Endothelial cell of umbilical vein (primary cell): ENCODE results near the gene PTCSC3. TPM values are rescaled to one million over a fixed set of nuclear protein-coding genes. Genes with fewer than 3 reads are reported as not detected.
A peak's percentile ranks its signal among the peaks of the same experiment; 100 is the strongest.

ENCODE experiments used
- BruUV-seq: library from RNA; stranded (reverse); fragments of 400-500 nt; replicated peaks from 2 replicates; lab custom pipeline; 2021; lab: Mats Ljungman, UMichigan
- CTCF ChIA-PET: fragments of 300-600, 350-600 bp; sonication (Branson Sonifier 250); formaldehyde crosslinking; loops from one replicate; lab custom pipeline; 2021; ENCODE audit warnings: antibody characterized with exemption, inconsistent platforms; lab: Charles Lee
- POLR2A ChIA-PET: fragments of 300-600, 350-600 bp; sonication (Branson Sonifier 250); formaldehyde crosslinking; loops from one replicate; lab custom pipeline; 2021; ENCODE audit warnings: antibody characterized with exemption, inconsistent platforms; lab: Charles Lee
- DNase-seq: peaks from one replicate; pipeline ENCODE4 v3.0.0-alpha.2; 2011; ENCODE audit warnings: low read depth, low spot score
- FAIRE-seq: peaks from 2 replicates; lab custom pipeline; 2011; peaks lifted over from hg19 to GRCh38; lab: Jason Lieb, UNC
- H2AFZ ChIP-seq: 2 replicates; pipeline ENCODE4 v1.6.0; 2012; ENCODE audit warnings: low read depth, low read length, control low read depth, inconsistent platforms
- H3K27ac ChIP-seq: 2 replicates; pipeline ENCODE4 v1.5.1; 2011; ENCODE audit warnings: low read depth, mild to moderate bottlenecking, control low read depth, low read length, moderate library complexity; ENCODE audit not compliant: insufficient read depth
- H3K27me3 ChIP-seq, 2 experiments: 2 replicates each; pipeline versions ENCODE4 v1.6.0 to v1.6.1; 2011; ENCODE audit warnings: low read length in 2 of 2, mixed read lengths in 1 of 2; ENCODE audit not compliant: control insufficient read depth in 2 of 2, insufficient read depth in 2 of 2
- H3K36me3 ChIP-seq, 2 experiments: 2 replicates in 1 of 2; 3 replicates in 1 of 2; pipeline ENCODE4 v1.5.1; 2011; ENCODE audit warnings: low read length in 2 of 2, mild to moderate bottlenecking in 1 of 2, moderate library complexity in 1 of 2; ENCODE audit not compliant: control insufficient read depth in 2 of 2, insufficient read depth in 2 of 2; ENCODE audit errors: extremely low read depth in 1 of 2
- H3K4me1 ChIP-seq: 3 replicates; pipeline ENCODE4 v1.5.1; 2011; ENCODE audit warnings: mild to moderate bottlenecking, low read length; ENCODE audit not compliant: control insufficient read depth, insufficient read depth; ENCODE audit errors: extremely low read depth
- H3K4me2 ChIP-seq: 2 replicates; pipeline ENCODE4 v1.6.1; 2011; ENCODE audit warnings: low read length, control low read depth, mixed read lengths; ENCODE audit not compliant: insufficient read depth
- H3K4me3 ChIP-seq, 3 experiments: fragments of 200-600 bp in 1 of 3; sonication (generic), shearing (Covaris generic) in 1 of 3; replicated peaks in 1 of 3; 2 replicates each; pipeline ENCODE4 v1.5.1; 2011 to 2016; ENCODE audit warnings: control low read depth in 3 of 3, low read length in 3 of 3, mild to moderate bottlenecking in 2 of 3, inconsistent platforms in 1 of 3, low read depth in 1 of 3, moderate library complexity in 1 of 3; ENCODE audit not compliant: insufficient read depth in 1 of 3
- H3K79me2 ChIP-seq: 2 replicates; pipeline ENCODE4 v1.6.0; 2012; ENCODE audit warnings: low read length, inconsistent platforms; ENCODE audit not compliant: control insufficient read depth, insufficient read depth
- H3K9ac ChIP-seq: replicated peaks from 2 replicates; pipeline ENCODE3; 2011; ENCODE audit warnings: low read length, control low read depth; ENCODE audit not compliant: insufficient read depth; ENCODE audit errors: extremely low read depth
- H3K9me1 ChIP-seq: replicated peaks from 3 replicates; pipeline ENCODE4 v1.6.0; 2011; ENCODE audit warnings: mild to moderate bottlenecking, low read length; ENCODE audit not compliant: control insufficient read depth, insufficient read depth; ENCODE audit errors: extremely low read depth
- H3K9me3 ChIP-seq: replicated peaks from 2 replicates; pipeline ENCODE4 v1.5.1; 2012; ENCODE audit warnings: low read length, inconsistent platforms; ENCODE audit not compliant: control insufficient read depth, insufficient read depth
- H4K20me1 ChIP-seq: replicated peaks from 2 replicates; pipeline ENCODE3; 2011; ENCODE audit warnings: mild to moderate bottlenecking, low read length; ENCODE audit not compliant: control insufficient read depth, insufficient read depth; ENCODE audit errors: extremely low read depth
- EZH2 ChIP-seq: IDR thresholded peaks from 2 replicates; pipeline ENCODE4 v1.6.1; 2012; ENCODE audit warnings: borderline replicate concordance, low read depth, mild to moderate bottlenecking, moderate library complexity, low read length, inconsistent platforms; ENCODE audit not compliant: severe bottlenecking
- POLR2A ChIP-seq: IDR thresholded peaks from 2 replicates; pipeline ENCODE4 v1.6.1; 2012; ENCODE audit warnings: low read depth, mild to moderate bottlenecking, control low read depth, low read length
- dilution Hi-C: fragments of 300-500 bp; cut with MboI; formaldehyde crosslinking; loops from one replicate; pipeline ENCODE4 v1.15.0; 2019; ENCODE audit warnings: low sequenced_read_pairs; ENCODE audit not compliant: extremely low pct_ligation_motif_present
- intact Hi-C: fragments of 100-400 bp; cut with micrococcal nuclease; formaldehyde crosslinking; loops from one replicate; pipeline ENCODE4 v1.10.0; 2022
- polyA plus RNA-seq, 4 experiments: library from polyadenylated mRNA; depleted of rRNA in 3 of 4; stranded (reverse) in 3 of 4; unstranded in 1 of 4; fragments of >200 nt; gene quantifications; 2 replicates each; pipeline versions ENCODE4 v1.2.1 to v1.2.3, GENCODE V29; 2011 to 2012; ENCODE audit warnings: missing spikeins in 1 of 4
- total RNA-seq: library from RNA; stranded (reverse); gene quantifications from 2 replicates; pipeline ENCODE4 v1.2.3, GENCODE V29; 2021
- TF ChIP-seq, protein P1 (sequence below), 2 donors: IDR thresholded peaks; 1 replicate in 1 of 2; 2 replicates in 1 of 2; pipeline ENCODE4 v1.5.1; 2011; ENCODE audit warnings: low read length in 2 of 2, mild to moderate bottlenecking in 2 of 2, moderate library complexity in 2 of 2, control low read depth in 1 of 2, inconsistent platforms in 1 of 2, low read depth in 1 of 2; ENCODE audit not compliant: insufficient read depth in 1 of 2; ENCODE audit errors: extremely low read depth in 1 of 2

Gene PTCSC3
- total and polyA plus RNA-seq, 2 donors (not counting 3 experiments of a cell fraction or from before 2014, with no cell fraction given) = not detected

DNA sequence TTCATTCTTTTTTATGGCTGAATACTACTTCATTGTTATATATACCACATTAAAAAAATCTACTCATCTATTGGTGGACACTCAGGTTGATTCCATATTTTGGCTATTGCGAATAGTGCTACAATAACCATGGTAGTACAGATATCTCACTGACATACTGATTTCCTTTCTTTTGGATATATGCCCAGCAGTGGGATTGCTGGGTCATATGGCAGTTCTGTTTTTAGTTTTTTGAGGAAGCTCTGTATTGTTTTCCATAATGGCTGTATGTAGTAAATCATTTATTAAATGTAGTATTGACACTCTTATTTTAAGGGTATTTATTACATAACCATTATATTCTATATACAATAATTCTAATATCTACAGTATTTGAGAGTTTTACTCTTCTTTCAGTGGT is 43.7 kb downstream of the PTCSC3 start:
- H3K4me1 ChIP-seq = no peaks in the 10 kb centered on the region
- no peak for TF ChIP-seq EZH2
- DNase-seq (no peak), FAIRE-seq (no peak)
- POLR2A ChIA-PET = no interaction called here
- no peak overlapping the region for H3K9ac ChIP-seq
- H3K27ac ChIP-seq = no peak overlapping the region
- no peak overlapping the region for H2AFZ ChIP-seq
- H3K4me2 ChIP-seq = no peak overlapping the region
- no peak overlapping the region for H3K4me3 ChIP-seq
- CTCF ChIA-PET = no interaction called here
- no peaks in the 10 kb centered on the region for H3K79me2 ChIP-seq
- no peaks in the 10 kb centered on the region for H3K9me3 ChIP-seq
- no peaks in the 10 kb centered on the region for H3K36me3 ChIP-seq
- H3K27me3 ChIP-seq = no peaks in the 10 kb centered on the region
- no peaks in the 10 kb centered on the region for H4K20me1 ChIP-seq
- dilution Hi-C loops (no loop called here), intact Hi-C loops (no loop called here)
- no TSS peak for BruUV-seq
- H3K9me1 ChIP-seq = no peaks in the 10 kb centered on the region

GRCh38 chr14:36130186-36130585 is 46.3 kb downstream of the PTCSC3 start:
- Histone ChIP-seq H4K20me1 (no peaks in the 10 kb centered on the region), H2AFZ (no peak overlapping the region), H3K79me2 (no peaks in the 10 kb centered on the region), H3K27me3 (no peaks in the 10 kb centered on the region), H3K9me1 (no peaks in the 10 kb centered on the region), H3K4me1 (no peaks in the 10 kb centered on the region), H3K4me2 (no peak overlapping the region), H3K4me3 (no peak overlapping the region), H3K27ac (no peak overlapping the region), H3K9ac (no peak overlapping the region), H3K9me3 (no peaks in the 10 kb centered on the region), H3K36me3 (no peaks in the 10 kb centered on the region)
- TF ChIP-seq POLR2A = no peak
- TF ChIP-seq, protein P1, sequence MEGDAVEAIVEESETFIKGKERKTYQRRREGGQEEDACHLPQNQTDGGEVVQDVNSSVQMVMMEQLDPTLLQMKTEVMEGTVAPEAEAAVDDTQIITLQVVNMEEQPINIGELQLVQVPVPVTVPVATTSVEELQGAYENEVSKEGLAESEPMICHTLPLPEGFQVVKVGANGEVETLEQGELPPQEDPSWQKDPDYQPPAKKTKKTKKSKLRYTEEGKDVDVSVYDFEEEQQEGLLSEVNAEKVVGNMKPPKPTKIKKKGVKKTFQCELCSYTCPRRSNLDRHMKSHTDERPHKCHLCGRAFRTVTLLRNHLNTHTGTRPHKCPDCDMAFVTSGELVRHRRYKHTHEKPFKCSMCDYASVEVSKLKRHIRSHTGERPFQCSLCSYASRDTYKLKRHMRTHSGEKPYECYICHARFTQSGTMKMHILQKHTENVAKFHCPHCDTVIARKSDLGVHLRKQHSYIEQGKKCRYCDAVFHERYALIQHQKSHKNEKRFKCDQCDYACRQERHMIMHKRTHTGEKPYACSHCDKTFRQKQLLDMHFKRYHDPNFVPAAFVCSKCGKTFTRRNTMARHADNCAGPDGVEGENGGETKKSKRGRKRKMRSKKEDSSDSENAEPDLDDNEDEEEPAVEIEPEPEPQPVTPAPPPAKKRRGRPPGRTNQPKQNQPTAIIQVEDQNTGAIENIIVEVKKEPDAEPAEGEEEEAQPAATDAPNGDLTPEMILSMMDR (IDR thresholded peaks at IDR 0.05; ENCODE audit: extremely low read depth in 1 of 2, insufficient read depth in 1 of 2, low read depth in 1 of 2, low read length in 2 of 2) = no peak
- peak; percentile 31 for FAIRE-seq
- no peak for DNase-seq
- intact Hi-C loops = no loop called here
- ChIA-PET POLR2A (no interaction called here), CTCF (no interaction called here)
- dilution Hi-C loops = no loop called here
- BruUV-seq = no TSS peak
